ENCODE measurements around the gene MYO15B. TPM values are rescaled to one million over a fixed set of nuclear protein-coding genes. Genes with fewer than 3 reads are reported as not detected.

MYO15B gene
- total and polyA plus RNA-seq, 2 of the 13 experiments (the other 11 are each of a cell fraction or from before 2014, with no cell fraction given): 2.8 to 8.1 TPM

DNA sequence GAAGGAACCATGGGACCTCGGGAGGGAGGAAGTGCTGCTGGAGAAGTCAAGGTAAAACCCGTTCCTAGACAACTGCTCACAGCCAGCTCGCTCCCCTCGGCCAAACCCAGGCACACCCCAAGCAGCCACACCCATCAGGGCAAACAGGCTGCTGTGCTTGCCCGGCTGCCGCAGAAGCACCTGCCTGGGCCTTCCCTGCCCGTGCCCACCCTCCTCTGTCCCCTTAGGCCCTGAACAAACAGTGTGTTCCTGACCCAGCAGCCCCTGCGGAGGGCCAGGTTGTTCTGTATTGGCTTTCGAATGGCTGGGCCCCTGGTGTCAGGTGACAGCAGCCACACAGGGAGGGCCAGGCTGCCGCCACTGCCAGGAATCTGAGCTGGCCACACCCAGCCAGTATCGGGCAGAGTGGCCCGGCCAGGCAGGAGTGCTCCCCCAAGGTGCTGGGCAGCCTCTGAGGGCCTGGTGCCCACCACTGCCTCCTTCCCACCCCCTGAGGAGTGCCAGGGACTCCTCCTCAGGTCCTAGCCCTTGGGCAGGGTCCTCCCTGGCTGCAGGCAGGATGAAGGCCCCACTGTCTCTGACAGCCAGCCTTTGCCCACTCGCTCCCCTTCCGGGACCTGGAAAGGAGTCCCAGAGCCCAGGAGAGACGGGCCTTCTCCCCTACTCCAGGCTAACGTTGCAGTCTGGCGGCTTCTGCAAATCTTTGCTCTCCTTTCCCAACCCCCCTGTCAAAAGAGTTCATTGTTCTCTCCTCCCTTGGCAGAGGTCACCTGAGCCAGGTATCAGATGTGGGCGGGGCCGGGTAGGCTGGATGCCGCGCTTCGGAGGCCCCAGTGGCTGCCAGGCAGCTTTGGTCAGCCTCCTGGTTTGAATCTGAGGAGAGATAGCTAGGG lies 38.1 kb upstream of the MYO15B start (continued):
- TF ChIP-seq, protein P1, sequence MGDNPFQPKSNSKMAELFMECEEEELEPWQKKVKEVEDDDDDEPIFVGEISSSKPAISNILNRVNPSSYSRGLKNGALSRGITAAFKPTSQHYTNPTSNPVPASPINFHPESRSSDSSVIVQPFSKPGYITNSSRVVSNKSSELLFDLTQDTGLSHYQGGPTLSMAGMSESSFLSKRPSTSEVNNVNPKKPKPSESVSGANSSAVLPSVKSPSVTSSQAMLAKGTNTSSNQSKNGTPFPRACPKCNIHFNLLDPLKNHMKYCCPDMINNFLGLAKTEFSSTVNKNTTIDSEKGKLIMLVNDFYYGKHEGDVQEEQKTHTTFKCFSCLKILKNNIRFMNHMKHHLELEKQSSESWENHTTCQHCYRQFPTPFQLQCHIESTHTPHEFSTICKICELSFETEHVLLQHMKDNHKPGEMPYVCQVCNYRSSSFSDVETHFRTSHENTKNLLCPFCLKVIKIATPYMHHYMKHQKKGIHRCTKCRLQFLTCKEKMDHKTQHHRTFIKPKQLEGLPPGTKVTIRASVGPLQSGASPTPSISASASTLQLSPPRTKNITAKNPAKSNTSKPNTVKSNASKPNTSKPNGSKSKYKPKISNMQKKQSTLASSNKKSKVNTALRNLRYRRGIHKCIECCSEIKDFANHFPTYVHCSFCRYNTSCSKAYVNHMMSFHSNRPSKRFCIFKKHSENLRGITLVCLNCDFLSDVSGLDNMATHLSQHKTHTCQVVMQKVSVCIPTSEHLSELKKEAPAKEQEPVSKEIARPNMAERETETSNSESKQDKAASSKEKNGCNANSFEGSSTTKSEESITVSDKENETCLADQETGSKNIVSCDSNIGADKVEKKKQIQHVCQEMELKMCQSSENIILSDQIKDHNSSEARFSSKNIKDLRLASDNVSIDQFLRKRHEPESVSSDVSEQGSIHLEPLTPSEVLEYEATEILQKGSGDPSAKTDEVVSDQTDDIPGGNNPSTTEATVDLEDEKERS (CRISPR knock-in tag; IDR thresholded peaks at IDR 0.05): no peak
- TF ChIP-seq, protein P2, sequence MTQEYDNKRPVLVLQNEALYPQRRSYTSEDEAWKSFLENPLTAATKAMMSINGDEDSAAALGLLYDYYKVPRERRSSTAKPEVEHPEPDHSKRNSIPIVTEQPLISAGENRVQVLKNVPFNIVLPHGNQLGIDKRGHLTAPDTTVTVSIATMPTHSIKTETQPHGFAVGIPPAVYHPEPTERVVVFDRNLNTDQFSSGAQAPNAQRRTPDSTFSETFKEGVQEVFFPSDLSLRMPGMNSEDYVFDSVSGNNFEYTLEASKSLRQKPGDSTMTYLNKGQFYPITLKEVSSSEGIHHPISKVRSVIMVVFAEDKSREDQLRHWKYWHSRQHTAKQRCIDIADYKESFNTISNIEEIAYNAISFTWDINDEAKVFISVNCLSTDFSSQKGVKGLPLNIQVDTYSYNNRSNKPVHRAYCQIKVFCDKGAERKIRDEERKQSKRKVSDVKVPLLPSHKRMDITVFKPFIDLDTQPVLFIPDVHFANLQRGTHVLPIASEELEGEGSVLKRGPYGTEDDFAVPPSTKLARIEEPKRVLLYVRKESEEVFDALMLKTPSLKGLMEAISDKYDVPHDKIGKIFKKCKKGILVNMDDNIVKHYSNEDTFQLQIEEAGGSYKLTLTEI (CRISPR knock-in tag; conservative IDR thresholded peaks at IDR 0.05): no peak
- TF ChIP-seq KDM4B (CRISPR knock-in tag; IDR thresholded peaks at IDR 0.05) (no peak), MEIS2 (CRISPR knock-in tag; IDR thresholded peaks at IDR 0.05) (peak; percentile 84; the same call in 1 of the 2 replicates), TAF15 (IDR thresholded peaks at IDR 0.05; ENCODE audit: low read depth, low read length, poor library complexity, severe bottlenecking) (peak; percentile 63), DR1 (CRISPR knock-in tag; IDR thresholded peaks at IDR 0.05) (peak; percentile 68; the same call in 1 of the 2 replicates), KAT2B (IDR thresholded peaks at IDR 0.05; ENCODE audit: borderline replicate concordance, low read depth, low read length) (no peak), AKAP8 (CRISPR knock-in tag; IDR thresholded peaks at IDR 0.05) (peak; percentile 36), ZNF567 (CRISPR knock-in tag; IDR thresholded peaks at IDR 0.05; ENCODE audit: borderline replicate concordance) (no peak), POLR2AphosphoS2 (IDR thresholded peaks at IDR 0.05; ENCODE audit: low read depth, low read length) (no peak), MEF2D (CRISPR knock-in tag; IDR thresholded peaks at IDR 0.05) (no peak), U2AF1 (optimal IDR thresholded peaks at IDR 0.05; ENCODE audit: low read depth, low read length) (no peak)
- TF ChIP-seq, protein P3, sequence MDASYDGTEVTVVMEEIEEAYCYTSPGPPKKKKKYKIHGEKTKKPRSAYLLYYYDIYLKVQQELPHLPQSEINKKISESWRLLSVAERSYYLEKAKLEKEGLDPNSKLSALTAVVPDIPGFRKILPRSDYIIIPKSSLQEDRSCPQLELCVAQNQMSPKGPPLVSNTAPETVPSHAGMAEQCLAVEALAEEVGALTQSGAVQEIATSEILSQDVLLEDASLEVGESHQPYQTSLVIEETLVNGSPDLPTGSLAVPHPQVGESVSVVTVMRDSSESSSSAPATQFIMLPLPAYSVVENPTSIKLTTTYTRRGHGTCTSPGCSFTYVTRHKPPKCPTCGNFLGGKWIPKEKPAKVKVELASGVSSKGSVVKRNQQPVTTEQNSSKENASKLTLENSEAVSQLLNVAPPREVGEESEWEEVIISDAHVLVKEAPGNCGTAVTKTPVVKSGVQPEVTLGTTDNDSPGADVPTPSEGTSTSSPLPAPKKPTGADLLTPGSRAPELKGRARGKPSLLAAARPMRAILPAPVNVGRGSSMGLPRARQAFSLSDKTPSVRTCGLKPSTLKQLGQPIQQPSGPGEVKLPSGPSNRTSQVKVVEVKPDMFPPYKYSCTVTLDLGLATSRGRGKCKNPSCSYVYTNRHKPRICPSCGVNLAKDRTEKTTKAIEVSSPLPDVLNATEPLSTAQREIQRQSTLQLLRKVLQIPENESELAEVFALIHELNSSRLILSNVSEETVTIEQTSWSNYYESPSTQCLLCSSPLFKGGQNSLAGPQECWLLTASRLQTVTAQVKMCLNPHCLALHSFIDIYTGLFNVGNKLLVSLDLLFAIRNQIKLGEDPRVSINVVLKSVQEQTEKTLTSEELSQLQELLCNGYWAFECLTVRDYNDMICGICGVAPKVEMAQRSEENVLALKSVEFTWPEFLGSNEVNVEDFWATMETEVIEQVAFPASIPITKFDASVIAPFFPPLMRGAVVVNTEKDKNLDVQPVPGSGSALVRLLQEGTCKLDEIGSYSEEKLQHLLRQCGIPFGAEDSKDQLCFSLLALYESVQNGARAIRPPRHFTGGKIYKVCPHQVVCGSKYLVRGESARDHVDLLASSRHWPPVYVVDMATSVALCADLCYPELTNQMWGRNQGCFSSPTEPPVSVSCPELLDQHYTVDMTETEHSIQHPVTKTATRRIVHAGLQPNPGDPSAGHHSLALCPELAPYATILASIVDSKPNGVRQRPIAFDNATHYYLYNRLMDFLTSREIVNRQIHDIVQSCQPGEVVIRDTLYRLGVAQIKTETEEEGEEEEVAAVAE (CRISPR knock-in tag; IDR thresholded peaks at IDR 0.05; ENCODE audit: borderline replicate concordance): peak; percentile 71; the same call in 1 of the 2 replicates
- TF ChIP-seq, protein P4, sequence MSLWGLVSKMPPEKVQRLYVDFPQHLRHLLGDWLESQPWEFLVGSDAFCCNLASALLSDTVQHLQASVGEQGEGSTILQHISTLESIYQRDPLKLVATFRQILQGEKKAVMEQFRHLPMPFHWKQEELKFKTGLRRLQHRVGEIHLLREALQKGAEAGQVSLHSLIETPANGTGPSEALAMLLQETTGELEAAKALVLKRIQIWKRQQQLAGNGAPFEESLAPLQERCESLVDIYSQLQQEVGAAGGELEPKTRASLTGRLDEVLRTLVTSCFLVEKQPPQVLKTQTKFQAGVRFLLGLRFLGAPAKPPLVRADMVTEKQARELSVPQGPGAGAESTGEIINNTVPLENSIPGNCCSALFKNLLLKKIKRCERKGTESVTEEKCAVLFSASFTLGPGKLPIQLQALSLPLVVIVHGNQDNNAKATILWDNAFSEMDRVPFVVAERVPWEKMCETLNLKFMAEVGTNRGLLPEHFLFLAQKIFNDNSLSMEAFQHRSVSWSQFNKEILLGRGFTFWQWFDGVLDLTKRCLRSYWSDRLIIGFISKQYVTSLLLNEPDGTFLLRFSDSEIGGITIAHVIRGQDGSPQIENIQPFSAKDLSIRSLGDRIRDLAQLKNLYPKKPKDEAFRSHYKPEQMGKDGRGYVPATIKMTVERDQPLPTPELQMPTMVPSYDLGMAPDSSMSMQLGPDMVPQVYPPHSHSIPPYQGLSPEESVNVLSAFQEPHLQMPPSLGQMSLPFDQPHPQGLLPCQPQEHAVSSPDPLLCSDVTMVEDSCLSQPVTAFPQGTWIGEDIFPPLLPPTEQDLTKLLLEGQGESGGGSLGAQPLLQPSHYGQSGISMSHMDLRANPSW (CRISPR knock-in tag; IDR thresholded peaks at IDR 0.05; ENCODE audit: borderline replicate concordance): no peak

All from HepG2 (cell line).